HG03139 (cell line): ENCODE data around the gene ATP6V0A4.
"Not testable (repeated sequence)": the region's sequence is repeated elsewhere in the genome, so short reads cannot be mapped to it uniquely, and the experiment has no call there.

Experiments
- ATAC-seq: cut with Tn5 transposase; IDR thresholded peaks from one replicate; pipeline ENCODE4 v1.9.1; 2021; ENCODE audit not compliant: unreplicated experiment

ATP6V0A4 gene

DNA sequence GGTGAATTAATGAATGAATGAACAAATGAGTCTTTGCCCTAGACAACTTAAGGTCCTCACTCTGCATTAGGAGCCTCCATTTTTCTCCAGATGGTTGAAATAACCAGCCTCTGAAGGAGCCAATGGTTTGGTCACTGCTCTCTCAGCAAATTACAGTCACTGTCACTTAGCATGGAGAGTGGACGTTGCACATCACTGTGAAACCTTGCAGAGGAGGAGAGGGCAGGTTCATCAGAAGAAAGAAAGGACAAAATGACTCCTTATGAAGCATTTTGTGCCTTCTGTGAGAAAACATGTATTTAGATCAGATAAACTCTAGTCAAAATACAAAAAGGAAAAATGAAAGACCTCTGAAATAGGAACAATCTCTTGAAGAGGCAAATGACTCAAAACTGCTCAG is 6.6 kb upstream of the ATP6V0A4 start:
- no peak for ATAC-seq

DNA sequence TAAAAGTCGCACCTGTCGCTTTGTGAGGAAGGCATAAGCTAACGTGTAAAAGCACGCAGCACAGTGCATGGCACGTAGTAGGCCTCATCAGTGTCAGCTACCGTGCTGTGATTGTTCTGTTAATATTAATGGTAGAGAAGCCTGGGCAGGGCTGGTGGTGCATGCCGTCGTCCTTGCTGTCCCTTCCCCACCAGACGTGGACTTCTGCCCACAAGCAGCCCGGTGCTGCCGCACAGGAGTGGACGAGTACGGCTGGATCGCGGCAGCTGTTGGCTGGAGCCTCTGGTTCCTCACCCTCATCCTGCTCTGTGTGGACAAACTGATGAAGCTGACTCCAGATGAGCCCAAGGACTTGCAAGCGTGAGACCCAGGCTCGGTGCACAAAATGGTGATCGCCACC is 4.7 kb upstream of the ATP6V0A4 start:
- ATAC-seq: no peak

DNA sequence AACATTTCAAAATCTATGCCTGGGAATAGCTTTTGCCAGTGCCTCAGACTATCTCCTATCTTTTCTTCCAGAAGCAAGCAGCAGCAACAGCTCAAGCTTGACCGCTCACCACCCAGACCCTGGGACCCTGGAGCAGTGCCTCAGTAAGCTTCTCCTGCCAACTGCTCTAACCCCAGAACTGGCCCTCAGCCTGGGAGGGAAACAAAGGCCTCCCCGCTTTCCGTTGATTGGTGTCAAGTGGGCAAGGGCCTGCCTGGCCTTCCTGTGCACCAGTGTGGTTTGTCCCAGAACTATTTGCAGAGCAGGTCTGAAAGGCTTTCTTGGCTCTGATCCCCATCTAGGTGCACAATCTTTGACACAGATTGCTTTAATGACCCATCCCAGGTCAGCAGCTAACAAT is 3.3 kb upstream of the ATP6V0A4 start:
- ATAC-seq: no peak

DNA sequence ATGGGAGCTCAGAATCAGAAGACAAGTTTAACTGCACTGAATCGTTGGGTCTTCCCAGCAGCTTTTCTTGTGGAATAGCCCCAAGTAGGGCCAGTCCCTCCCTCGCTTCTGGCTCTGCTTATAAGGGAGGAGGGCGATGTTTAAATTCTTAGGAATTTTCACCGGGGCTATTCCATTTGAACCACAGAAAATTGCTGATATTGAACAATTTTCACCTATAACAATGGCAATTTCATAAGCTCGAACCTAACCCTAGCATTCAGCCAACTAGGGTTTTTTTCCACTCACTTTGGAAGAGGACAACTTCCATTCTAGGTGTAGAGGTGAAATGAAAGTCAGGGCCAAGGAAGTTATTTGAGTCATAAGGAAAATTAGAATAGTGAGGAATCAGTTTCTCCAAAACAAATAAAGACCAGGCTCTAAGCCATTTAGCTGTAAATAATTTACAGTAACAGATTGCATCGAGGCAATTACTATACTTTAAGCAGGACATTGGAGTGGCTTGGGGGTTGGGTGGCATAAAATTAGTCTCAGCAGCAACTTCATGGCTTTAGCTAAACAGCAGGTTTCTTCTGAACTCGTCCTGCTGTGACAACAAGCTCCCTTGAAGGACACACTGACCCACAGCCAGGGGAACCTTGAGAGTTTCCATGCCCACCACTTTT is 1.5 kb upstream of the ATP6V0A4 start:
- ATAC-seq: no peak

DNA sequence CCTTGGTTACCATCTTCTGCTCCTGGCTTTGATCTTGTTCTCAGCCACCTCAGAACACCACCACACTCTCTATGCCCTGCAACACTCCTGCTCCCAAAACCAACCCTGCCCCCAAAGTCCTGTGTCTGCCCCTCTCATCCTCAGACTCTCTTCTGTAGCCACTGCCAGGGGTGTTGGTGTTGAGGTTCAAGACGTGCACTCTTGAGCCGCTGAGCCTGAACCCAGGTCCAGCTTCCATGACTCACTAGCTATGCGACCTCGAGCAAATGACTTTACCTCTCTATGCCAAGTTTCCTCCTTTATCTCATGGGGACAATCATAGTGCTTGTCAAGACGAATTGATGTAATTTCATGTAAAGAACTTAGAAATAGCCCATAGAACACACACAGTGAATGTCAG is 840 bp upstream of the ATP6V0A4 start:
- ATAC-seq: no peak

DNA sequence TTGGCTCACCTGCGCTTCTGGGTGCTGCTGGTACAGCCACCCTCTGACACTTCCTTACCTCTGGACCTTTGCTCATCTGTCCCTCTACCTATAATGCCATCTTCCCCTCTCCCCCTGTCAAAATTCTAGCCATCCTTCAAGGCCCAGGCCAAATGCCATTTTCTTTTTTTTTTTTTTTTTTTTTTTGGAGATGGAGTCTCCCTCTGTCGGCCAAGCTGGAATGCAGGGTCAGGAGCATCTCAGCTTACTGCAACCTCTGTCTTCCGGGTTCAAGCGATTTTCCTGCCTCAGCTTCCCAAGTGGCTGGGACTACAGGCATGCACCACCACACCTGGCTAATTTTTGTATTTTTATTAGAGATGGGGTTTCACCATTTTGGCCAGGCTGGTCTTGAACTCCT is 950 bp downstream of the ATP6V0A4 start:
- ATAC-seq: not testable (repeated sequence)

DNA sequence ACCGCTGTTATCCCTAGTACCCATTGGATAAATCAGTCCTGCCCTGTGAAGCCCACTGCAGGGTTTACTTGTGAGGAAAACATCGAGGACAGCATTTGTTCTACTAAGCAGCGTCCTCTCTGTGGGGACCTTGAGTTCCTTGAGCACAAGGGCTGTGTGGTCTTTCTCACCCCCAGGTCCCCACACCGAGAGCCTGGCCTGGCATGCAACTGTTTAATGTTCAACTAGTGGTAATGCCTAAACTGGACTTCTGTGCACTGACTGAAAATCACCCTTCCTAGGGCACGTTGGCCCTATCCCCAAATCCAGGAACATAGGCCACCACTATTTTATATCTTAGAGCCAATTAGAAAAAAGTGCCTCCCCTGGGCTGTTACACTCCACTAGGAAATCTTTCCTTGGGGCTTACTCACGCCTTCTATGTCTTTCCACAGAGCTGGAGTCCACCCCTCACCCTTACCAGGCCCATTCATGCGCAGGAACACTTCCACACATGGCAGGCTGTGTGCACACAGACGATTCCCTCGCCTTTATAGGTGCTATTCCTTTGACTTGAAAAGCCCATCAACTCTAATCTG is 1.9 kb downstream of the ATP6V0A4 start:
- no peak for ATAC-seq

DNA sequence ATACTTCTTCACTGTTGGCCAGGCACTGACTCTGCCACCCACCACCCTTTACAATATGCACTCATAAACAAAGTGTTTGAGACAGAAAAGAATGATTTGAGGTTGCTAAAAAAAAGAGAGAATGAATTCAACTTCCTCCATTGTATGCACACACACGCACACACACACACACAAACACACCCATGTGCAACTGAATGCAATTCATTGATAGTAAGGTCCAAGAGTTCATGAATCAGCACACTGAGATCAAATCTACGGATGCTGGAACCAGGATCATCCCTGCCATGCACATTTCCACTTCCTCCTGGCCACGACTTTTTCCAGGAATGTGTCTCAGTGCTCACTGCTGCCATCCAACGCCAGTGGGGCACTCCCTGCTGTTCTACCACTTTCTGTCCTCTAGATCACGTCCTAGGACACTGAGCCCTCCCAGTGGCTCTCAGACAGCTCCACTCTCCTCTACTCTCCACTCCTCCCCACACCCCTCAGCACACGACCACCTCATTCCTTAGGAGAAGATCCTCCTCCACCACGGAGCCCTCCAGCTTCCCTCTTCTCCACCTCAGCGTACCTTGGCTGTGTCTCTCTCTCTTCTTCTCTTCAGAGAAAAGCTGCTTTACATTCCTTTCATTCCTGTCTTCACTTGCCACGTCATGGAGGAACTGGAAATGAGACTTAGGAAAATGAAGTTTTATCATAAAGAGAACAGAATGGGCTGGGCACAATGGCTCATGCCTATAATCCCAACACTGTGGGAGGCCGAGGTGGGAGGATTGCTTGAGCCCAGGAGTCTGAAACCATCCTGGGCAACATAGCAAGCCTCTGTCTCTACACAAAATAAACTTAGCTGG is 12.2 kb downstream of the ATP6V0A4 start:
- ATAC-seq: no peak

DNA sequence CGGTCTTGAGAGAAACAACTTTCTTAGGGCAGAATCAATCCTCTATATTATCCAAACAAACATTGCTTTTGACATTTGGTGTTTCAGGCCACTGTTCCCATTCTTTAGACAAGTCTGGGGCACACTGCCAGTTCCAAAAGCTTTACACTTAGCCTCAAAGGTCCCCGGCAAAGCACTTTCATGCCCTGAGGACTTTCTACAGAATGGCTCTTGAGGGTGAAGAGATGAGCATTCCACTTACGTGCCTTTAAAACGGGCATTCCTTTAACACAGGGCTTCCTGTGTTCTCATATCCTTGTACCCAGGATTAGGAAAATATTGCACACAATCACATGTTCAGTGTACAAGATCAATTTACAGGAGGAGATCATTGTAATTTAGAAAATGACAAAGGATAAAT is 13.3 kb downstream of the ATP6V0A4 start:
- ATAC-seq: no peak

DNA sequence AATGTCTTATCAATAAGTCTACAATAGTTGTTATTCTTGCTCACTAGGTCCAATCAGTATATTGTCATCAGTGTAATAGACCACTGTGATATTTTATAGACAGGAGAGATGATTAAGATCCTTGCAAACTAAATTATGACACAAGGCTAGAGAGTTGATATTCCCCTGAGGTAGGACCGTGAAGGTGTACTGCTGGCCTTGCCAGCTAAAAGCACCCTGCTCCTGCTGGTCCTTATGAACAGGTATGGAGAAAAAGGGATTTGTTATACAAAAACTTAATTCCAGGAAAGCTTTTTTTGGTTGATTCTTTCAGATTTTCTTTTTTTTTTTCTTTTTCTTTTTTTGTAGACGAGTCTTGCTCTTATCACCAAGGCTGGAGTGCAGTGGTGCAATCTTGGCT is 17.0 kb downstream of the ATP6V0A4 start:
- no peak for ATAC-seq

DNA sequence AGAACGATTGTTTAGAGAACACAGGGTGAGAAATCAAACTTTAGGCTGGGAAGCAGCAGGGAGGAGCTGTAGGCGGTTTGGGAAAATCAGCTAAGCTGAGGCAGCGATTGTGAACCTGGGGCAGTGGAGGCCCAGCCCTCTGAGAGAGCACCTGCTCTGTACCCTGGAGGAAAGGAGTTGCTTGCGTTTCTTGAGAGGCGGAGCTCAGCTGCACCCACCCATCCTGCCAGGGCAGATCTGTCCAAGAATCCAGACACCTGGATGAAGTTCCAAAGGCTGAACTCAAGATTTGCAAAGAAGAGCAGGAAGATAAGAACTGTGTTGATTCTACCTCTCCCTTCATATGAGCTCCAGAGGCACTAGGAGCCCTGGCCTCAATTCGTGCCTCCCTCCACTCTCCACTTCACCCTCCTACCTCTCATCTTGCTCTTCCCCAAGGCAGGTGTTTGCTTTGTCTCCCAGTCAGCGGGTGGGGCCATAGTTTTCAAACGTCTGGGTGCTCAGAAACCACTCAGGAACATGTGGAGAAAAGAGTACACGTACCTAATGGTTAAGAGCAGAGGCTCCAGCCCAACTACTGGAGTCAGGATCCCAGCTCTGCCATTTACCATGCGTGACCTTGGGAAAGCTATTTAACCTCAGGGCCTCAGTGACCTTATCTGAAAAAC is 21.7 kb downstream of the ATP6V0A4 start:
- ATAC-seq: no peak

DNA sequence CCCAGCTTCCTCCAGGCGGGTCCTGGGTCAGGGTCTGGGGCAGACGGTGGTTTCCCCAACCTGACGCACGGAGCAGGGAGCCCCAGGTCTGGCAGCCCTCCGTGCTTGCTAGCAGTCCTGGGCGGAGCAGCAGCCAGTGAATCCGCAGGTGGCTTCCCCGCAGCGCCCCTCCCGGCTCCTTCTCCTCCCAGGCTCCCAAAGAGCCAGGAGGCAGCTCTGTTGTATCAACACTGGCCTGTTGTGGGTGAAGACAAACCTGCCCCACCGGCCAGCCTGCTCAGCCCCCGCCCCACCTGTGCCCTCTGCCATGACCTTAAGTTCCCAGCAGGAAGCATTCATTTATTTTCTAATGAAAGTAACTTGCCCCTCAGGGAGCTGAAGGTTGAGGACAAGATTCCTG is 24.2 kb downstream of the ATP6V0A4 start:
- no peak for ATAC-seq

DNA sequence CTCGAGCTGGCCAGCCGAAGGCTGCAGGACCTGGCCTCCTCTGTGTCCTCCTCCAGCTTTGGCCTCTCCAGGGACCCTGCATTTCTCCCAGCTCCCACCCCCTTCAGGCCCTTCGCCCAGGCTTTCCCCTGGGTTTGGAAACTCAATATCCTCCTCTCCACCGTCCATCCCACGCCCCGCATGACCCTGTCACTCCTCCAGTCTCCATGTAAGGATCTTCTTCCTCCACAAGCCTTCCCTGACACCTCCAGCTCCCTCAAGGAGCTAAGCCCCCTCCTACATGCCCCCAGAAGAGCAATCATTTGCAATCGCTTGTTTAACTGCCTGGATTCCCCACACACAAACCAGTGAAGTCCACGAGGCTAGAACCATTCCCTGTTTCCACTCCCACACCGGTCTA is 24.8 kb downstream of the ATP6V0A4 start:
- ATAC-seq: no peak

DNA sequence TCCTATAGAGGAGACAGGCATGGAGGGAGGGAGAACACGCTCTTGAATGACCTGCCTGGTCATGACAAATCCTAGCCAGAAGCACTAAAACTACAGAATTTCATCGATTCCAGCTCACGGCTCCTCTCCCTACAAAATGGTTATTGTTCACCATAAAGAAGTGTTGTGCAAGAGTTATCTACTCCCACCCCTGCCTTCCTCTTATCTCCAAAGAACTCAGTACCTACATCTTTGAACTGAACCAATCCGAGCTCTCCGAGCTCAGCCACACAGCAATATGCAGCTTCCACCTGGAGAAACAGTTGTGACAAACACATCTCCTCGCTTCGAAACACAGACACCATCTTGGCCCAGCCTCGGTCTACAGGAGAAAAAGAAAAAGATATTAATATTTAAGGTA is 27.1 kb downstream of the ATP6V0A4 start:
- ATAC-seq: no peak

DNA sequence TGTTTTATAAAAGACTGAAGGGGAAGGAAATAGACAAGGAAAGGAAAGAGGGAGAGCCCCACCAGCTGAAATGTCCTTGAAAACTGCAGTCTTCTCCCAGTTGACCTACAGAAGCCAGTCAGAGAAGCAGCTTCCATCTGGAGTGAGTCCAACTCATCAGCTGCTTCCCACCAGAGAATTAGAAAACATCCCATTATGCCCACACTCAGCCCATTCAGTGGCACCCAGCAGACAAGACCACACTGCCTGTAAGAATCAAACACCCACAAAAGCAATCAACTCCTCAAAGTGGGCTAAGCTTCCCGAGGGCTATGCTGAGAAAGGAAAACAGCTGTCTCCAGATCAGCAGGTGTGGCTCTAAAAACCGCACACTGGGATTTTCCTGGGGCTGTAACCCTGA is 29.8 kb downstream of the ATP6V0A4 start:
- no peak for ATAC-seq

DNA sequence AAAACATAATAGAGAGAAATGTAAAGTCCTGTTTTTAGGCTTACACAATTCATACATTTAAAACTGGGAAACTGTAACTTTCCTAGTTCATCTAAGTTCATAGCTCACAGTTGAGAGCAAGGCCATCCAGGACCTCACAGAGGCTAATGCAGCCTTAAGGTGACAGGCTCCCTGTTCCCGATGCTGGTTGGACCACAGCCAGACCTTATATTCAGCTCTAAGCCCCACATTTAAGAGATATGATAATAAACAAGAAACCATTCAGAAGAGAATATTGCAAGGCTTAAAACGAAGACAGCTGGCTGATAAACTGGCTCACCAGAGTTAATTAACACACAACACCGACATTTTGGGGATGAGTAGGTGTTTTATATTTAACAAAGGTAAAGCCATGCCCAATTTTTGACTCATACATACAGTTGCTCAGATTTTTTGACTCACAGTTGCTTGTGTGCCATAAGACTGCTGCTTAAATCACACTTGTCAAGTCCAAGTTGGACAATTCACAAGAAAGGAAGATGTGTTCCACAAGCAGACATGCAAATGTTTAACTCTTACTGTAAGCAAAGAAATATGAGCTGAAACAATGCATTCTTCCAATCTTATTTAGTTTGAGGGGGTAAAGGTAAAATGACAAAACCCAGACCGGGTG is 41.3 kb downstream of the ATP6V0A4 start:
- no peak for ATAC-seq

DNA sequence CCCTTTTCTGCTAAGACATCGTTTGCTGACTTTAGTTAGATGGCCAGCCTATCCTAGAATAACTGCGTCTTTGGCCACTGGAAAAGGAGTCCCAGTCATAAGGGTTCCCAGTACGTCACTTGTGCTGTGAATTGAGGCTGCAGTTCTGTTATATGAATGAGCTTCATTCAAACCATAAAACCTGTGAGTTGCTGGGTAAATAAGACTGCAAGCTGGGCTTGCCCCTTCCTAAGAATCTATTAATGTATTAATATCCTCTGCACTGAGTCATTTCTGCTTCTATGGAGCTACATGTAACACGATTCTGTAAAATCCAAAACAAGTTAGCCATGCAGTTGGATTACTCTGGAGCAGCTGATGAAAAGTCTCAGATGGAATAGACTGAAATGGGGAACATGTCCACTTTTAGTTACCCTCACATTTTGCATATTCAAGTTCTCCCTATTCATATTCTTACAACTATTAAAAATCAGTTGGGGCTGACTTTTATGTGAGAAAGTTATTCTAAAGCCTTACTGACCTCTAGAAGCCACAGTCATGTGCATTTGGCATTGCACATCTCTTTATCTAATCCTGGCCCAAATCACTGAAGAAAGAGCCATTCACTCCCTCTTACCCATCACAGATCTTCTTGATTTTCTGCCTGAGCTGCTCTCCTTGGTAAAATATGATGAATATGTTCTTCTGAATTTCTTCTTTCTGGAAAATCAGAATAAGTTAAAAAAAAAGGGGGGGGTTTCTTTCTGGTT is 42.0 kb downstream of the ATP6V0A4 start:
- ATAC-seq: no peak

DNA sequence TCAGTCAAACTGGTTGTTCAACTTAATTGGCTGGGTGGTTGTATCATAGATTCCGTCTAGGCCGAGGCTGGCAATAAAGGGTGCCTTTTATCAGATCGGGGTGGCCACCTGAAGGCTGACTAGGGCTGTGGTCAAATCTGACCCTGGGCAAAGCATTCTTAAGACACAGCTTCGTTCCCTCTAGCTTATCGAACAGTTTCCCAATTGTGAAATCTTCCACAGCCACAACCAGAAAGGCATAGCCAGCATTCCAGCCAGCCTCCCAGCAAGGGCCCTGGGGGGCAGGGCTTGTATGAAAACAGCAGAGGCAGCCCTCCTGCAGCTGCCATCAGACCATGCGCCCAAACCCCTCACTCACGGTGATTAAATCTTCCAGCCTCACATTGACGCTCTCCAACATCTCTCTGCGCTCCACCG is 42.7 kb downstream of the ATP6V0A4 start:
- no peak for ATAC-seq

DNA sequence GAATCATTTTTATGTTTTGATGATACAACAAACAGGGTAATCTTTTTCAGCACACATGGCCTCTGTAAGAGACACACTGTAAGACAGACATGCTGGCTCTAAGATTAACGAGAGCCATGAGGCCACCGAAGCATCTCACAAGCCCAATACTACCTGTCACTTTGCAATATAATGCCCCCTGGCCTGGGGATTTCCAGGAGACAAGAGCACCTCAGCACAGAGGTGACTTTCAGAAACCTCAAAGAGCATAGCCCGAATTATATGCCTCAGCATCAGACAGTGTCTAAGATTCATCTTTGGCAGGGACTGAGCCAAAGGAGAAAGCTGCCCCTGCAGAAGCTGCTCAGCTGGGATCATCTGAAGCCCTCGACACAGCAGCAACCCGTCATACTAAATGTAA is 44.4 kb downstream of the ATP6V0A4 start:
- no peak for ATAC-seq

DNA sequence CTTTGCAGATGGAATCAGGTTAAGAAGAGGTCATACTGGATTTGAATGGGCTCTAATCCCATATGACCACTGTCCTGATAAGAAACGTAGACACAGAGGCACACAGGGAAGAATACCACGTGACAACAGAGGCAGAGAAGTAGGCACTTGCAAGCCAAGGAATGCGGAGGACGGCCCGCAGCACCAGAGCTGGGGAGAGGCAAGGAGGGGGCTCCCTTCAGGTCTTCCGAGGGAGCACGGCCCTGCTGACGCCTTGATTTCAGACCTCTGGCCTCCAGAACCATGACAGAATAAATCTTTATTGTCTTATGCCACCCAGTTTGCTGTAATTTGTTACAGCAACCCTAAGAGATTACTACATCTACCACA is 44.9 kb downstream of the ATP6V0A4 start:
- no peak for ATAC-seq
